HepG2 (cell line): ENCODE data around the gene TBCCD1. TPM values are rescaled to one million over a fixed set of nuclear protein-coding genes. Genes with fewer than 3 reads are reported as not detected.

Experiments used
- ATAC-seq: fragments of 200-7000 bp; cut with Tn5 transposase; 3 replicates; pipeline ENCODE4 v1.9.1; 2020; ENCODE audit warnings: mild to moderate bottlenecking, moderate library complexity
- BruUV-seq: library from RNA; stranded (reverse); fragments of 400-500 nt; replicated peaks from 2 replicates; lab custom pipeline; 2021; lab: Mats Ljungman, UMichigan
- CTCF ChIA-PET: fragments of 300-600 bp; formaldehyde crosslinking; extraction: SDS; loops from one replicate; lab custom pipeline; 2021; ENCODE audit warnings: low total read pairs, inconsistent platforms, low intra/inter-chr PET ratio; lab: Yijun Ruan, JAX
- POLR2A ChIA-PET: fragments of 350-600 bp; sonication (Branson Sonifier 250); formaldehyde crosslinking; loops from one replicate; lab custom pipeline; 2020; ENCODE audit warnings: antibody characterized with exemption, inconsistent platforms; lab: Yijun Ruan, JAX
- DNase-seq: peaks from one replicate; pipeline ENCODE4 v3.0.0-alpha.2; 2015; ENCODE audit warnings: low spot score
- FAIRE-seq: peaks from 3 replicates; lab custom pipeline; 2011; peaks lifted over from hg19 to GRCh38; lab: Jason Lieb, UNC
- H2AFZ ChIP-seq: one replicate; pipeline ENCODE4 v1.6.1; 2011; ENCODE audit warnings: low read length, inconsistent platforms
- H3K27ac ChIP-seq: fragments of 300-600 bp; 3 replicates; pipeline ENCODE4 v1.8.0; 2011; ENCODE audit warnings: mixed run types, mild to moderate bottlenecking, mixed read lengths, low read length, inconsistent platforms; ENCODE audit not compliant: insufficient read depth; ENCODE audit errors: extremely low read length
- H3K27me3 ChIP-seq, 2 experiments: fragments of 200-600 bp in 1 of 2; 2 replicates in 1 of 2; 3 replicates in 1 of 2; pipeline versions ENCODE4 v1.6.0 to v1.8.0; 2011; ENCODE audit warnings: low read length in 2 of 2, mild to moderate bottlenecking in 2 of 2, moderate library complexity in 2 of 2, inconsistent platforms in 1 of 2; ENCODE audit not compliant: insufficient read depth in 2 of 2, control insufficient read depth in 1 of 2
- H3K36me3 ChIP-seq, 2 experiments: fragments of 200-600 bp in 1 of 2; replicated peaks in 1 of 2; 2 replicates in 1 of 2; 3 replicates in 1 of 2; pipeline versions ENCODE4 v1.5.1 to v1.8.0; 2011; ENCODE audit warnings: low read length in 2 of 2, inconsistent platforms in 1 of 2; ENCODE audit not compliant: insufficient read depth in 2 of 2, control insufficient read depth in 1 of 2
- H3K4me1 ChIP-seq: 2 replicates; pipeline ENCODE4 v1.5.1; 2012; ENCODE audit warnings: low read length, inconsistent platforms; ENCODE audit not compliant: insufficient read depth
- H3K4me2 ChIP-seq: 2 replicates; pipeline ENCODE4 v1.6.0; 2011; ENCODE audit warnings: low read depth, low read length, inconsistent platforms
- H3K4me3 ChIP-seq, 3 experiments: fragments of 200-600 bp in 1 of 3; sonication (generic), shearing (Covaris generic) in 1 of 3; replicated peaks in 1 of 3; 2 replicates each; pipeline ENCODE4 v1.5.1; 2011 to 2016; ENCODE audit warnings: low read length in 3 of 3, inconsistent platforms in 2 of 3, low read depth in 2 of 3, mild to moderate bottlenecking in 2 of 3, control low read depth in 1 of 3, mixed read lengths in 1 of 3; ENCODE audit not compliant: insufficient read depth in 1 of 3
- H3K79me2 ChIP-seq: one replicate; pipeline ENCODE4 v1.6.1; 2011; ENCODE audit warnings: low read length, inconsistent platforms; ENCODE audit not compliant: insufficient read depth
- H3K9ac ChIP-seq: 2 replicates; pipeline ENCODE4 v1.6.0; 2011; ENCODE audit warnings: mild to moderate bottlenecking, low read depth, low read length, inconsistent platforms; ENCODE audit not compliant: insufficient read depth
- H3K9me3 ChIP-seq: 2 replicates; pipeline ENCODE4 v1.5.1; 2012; ENCODE audit warnings: mild to moderate bottlenecking, low read length
- H4K20me1 ChIP-seq: 2 replicates; pipeline ENCODE4 v1.6.0; 2011; ENCODE audit warnings: inconsistent platforms, mild to moderate bottlenecking, low read length, moderate library complexity; ENCODE audit not compliant: insufficient read depth
- ATF7 ChIP-seq, 2 experiments: fragments of 450-650 bp in 1 of 2; sonication (generic) in 1 of 2; formaldehyde crosslinking in 1 of 2; IDR thresholded peaks; 2 replicates each; pipeline versions ENCODE4 v1.4.0 to v1.6.1; 2016 to 2020; ENCODE audit warnings: antibody characterized with exemption in 1 of 2, mild to moderate bottlenecking in 1 of 2, missing genetic modification reagents in 1 of 2
- CSRNP1 ChIP-seq: sonication (generic); formaldehyde crosslinking; IDR thresholded peaks from 2 replicates; pipeline ENCODE4 v1.8.1; 2023; ENCODE audit warnings: mild to moderate bottlenecking, missing genetic modification reagents
- MNT ChIP-seq: fragments of 450-650 bp; IDR thresholded peaks from 2 replicates; pipeline ENCODE4 v1.6.1; 2016
- SRF ChIP-seq: IDR thresholded peaks from 2 replicates; pipeline ENCODE4 v1.6.1; 2011; ENCODE audit warnings: mild to moderate bottlenecking, low read depth, low read length, moderate library complexity
- TFAP4 ChIP-seq: sonication (generic); IDR thresholded peaks from 2 replicates; pipeline ENCODE4 v1.6.1; 2016; ENCODE audit warnings: low read depth, borderline replicate concordance
- ZBTB33 ChIP-seq: sonication (generic); formaldehyde crosslinking; IDR thresholded peaks from 2 replicates; pipeline ENCODE4 v1.4.0; 2020; ENCODE audit warnings: missing genetic modification reagents
- ZEB1 ChIP-seq: IDR thresholded peaks from 2 replicates; pipeline ENCODE4 v1.6.1; 2012; ENCODE audit warnings: mild to moderate bottlenecking, low read depth, inconsistent platforms; ENCODE audit not compliant: insufficient replicate concordance
- ZNF598 ChIP-seq: sonication (generic); formaldehyde crosslinking; IDR thresholded peaks from 2 replicates; pipeline ENCODE4 v1.5.1; 2020; ENCODE audit warnings: mild to moderate bottlenecking, missing genetic modification reagents, borderline replicate concordance
- WGBS: methylation state at CpG from one replicate; pipeline ENCODE4 v1.1.6; 2017; ENCODE audit warnings: low lambda C conversion rate; 5-methylcytosine and 5-hydroxymethylcytosine counted together
- in situ Hi-C: cut with HindIII; loops from 2 replicates; pipeline ENCODE4 v1.10.0; 2017; ENCODE audit warnings: low pct_unique_long_range_greater_than_20kb; ENCODE audit not compliant: extremely low pct_ligation_motif_present
- intact Hi-C: fragments of 100-400 bp; cut with micrococcal nuclease; formaldehyde crosslinking; loops from one replicate; pipeline ENCODE4 v1.10.0; 2022; ENCODE audit not compliant: unreplicated experiment
- polyA plus RNA-seq, 8 experiments: library from polyadenylated mRNA; depleted of rRNA in 3 of 8; stranded (reverse) in 7 of 8; unstranded in 1 of 8; fragments of >200 nt; fragmentation: Illumina TruSeq in 4 of 8; extraction: Trizol in 4 of 8; gene quantifications; 2 replicates each; pipeline versions ENCODE4 v1.2.1 to v1.2.3, GENCODE V29; 2011 to 2016; ENCODE audit warnings: low read depth in 4 of 8, missing spikeins in 1 of 8, mixed read lengths in 1 of 8; ENCODE audit not compliant: insufficient read depth in 1 of 8
- total RNA-seq, 5 experiments: library from RNA; depleted of rRNA; stranded (reverse); fragments of >200 nt; fragmentation: Illumina TruSeq; extraction: Trizol; gene quantifications; 2 replicates each; pipeline ENCODE4 v1.2.3, GENCODE V29; 2016; ENCODE audit warnings: low read depth in 1 of 5
- TF ChIP-seq, protein P1 (sequence below), 2 experiments: IDR thresholded peaks; 2 replicates each; pipeline ENCODE4 v1.6.1; 2011 to 2012; ENCODE audit warnings: low read length in 2 of 2, borderline replicate concordance in 1 of 2, low read depth in 1 of 2, mild to moderate bottlenecking in 1 of 2, moderate library complexity in 1 of 2

Gene TBCCD1
- total and polyA plus RNA-seq, 2 of the 13 experiments (the other 11 are each of a cell fraction or from before 2014, with no cell fraction given), result 13.6 to 16.2 TPM

- Histone ChIP-seq H3K9me3 (no peaks in the 10 kb centered on the region), H3K79me2 (no peaks in the 10 kb centered on the region), H3K9ac (no peak overlapping the region), H3K4me3 (no peak overlapping the region), H3K4me2 (no peak overlapping the region), H3K4me1 (peaks cover 96% of the 10 kb centered on the region), H3K27me3 (no peaks in the 10 kb centered on the region), H4K20me1 (no peaks in the 10 kb centered on the region), H2AFZ (no peak overlapping the region), H3K27ac (peak overlapping the region; percentile 24), H3K36me3 (no peaks in the 10 kb centered on the region)
- no peak for DNase-seq
- TF ChIP-seq ZNF598 (CRISPR knock-in tag) (no peak), CSRNP1 (no peak), MNT (no peak), TFAP4 (no peak), ZBTB33 (CRISPR knock-in tag) (peak; percentile 67), ZEB1 (no peak), SRF (no peak), ATF7 (IDR thresholded peaks at IDR 0.05) (peak; percentile 69), ATF7 (CRISPR knock-in tag; IDR thresholded peaks at IDR 0.05) (no peak)
- TF ChIP-seq, protein P1, sequence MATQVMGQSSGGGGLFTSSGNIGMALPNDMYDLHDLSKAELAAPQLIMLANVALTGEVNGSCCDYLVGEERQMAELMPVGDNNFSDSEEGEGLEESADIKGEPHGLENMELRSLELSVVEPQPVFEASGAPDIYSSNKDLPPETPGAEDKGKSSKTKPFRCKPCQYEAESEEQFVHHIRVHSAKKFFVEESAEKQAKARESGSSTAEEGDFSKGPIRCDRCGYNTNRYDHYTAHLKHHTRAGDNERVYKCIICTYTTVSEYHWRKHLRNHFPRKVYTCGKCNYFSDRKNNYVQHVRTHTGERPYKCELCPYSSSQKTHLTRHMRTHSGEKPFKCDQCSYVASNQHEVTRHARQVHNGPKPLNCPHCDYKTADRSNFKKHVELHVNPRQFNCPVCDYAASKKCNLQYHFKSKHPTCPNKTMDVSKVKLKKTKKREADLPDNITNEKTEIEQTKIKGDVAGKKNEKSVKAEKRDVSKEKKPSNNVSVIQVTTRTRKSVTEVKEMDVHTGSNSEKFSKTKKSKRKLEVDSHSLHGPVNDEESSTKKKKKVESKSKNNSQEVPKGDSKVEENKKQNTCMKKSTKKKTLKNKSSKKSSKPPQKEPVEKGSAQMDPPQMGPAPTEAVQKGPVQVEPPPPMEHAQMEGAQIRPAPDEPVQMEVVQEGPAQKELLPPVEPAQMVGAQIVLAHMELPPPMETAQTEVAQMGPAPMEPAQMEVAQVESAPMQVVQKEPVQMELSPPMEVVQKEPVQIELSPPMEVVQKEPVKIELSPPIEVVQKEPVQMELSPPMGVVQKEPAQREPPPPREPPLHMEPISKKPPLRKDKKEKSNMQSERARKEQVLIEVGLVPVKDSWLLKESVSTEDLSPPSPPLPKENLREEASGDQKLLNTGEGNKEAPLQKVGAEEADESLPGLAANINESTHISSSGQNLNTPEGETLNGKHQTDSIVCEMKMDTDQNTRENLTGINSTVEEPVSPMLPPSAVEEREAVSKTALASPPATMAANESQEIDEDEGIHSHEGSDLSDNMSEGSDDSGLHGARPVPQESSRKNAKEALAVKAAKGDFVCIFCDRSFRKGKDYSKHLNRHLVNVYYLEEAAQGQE (IDR thresholded peaks at IDR 0.05; ENCODE audit: borderline replicate concordance in 1 of 2, low read depth in 1 of 2, low read length in 2 of 2), result peak in 1 of 2 experiments; percentile 38; a peak in 1 of 4 replicates
- 91% methylated on average over 17 of the region's 17 CpGs for WGBS
- FAIRE-seq, result no peak
- CTCF ChIA-PET, result no interaction called here
- in situ Hi-C loops (no loop called here), intact Hi-C loops (no loop called here)
- POLR2A ChIA-PET, result interaction anchor here (0.7 to 24.0 kb wide), 3 partner anchors 14 to 445 kb away, joined by 3 to 854 read pairs (median 51); partner anchors contain the start of genes AHSG, DNAJB11 and TBCCD1
- no TSS peak for BruUV-seq
- ATAC-seq, result no peak
Observed at GRCh38 chr3:186596568-186597287, 29.6 kb upstream of the TBCCD1 start.
